HepG2 (cell line): ENCODE results near the gene BRSK2.

Experiments
- ASH2L ChIP-seq: fragments of 300-600, 200-600 bp; sonication (generic); IDR thresholded peaks from 2 replicates; pipeline ENCODE4 v1.7.0; 2017; ENCODE audit warnings: low read depth, mild to moderate bottlenecking, moderate library complexity, mixed read lengths, low read length; ENCODE audit not compliant: insufficient read length
- ATF7-NPFF ChIP-seq: sonication (generic); formaldehyde crosslinking; IDR thresholded peaks from 2 replicates; pipeline ENCODE4 v1.8.1; 2023; ENCODE audit warnings: mild to moderate bottlenecking, low read depth, missing genetic modification reagents, moderate library complexity
- CTCF ChIP-seq: sonication (generic); formaldehyde crosslinking; IDR thresholded peaks from 2 replicates; pipeline ENCODE4 v1.5.0; 2020; ENCODE audit warnings: mild to moderate bottlenecking, missing genetic modification reagents, moderate library complexity
- FOSL1 ChIP-seq: sonication (generic); formaldehyde crosslinking; IDR thresholded peaks from 2 replicates; pipeline ENCODE4 v1.9.0; 2021; ENCODE audit warnings: missing genetic modification reagents, borderline replicate concordance
- KAT7 ChIP-seq: IDR thresholded peaks from 2 replicates; pipeline ENCODE4 v1.6.1; 2018; ENCODE audit warnings: borderline replicate concordance, missing compliant biosample characterization
- KDM5A ChIP-seq: fragments of 200-600 bp; sonication (generic); IDR thresholded peaks from 2 replicates; pipeline ENCODE4 v1.7.0; 2018; ENCODE audit warnings: antibody characterized with exemption, mild to moderate bottlenecking, low read length, borderline replicate concordance
- MAX ChIP-seq: IDR thresholded peaks from 2 replicates; pipeline ENCODE4 v1.6.1; 2012; ENCODE audit warnings: inconsistent platforms
- POLR2AphosphoS5 ChIP-seq: IDR thresholded peaks from 2 replicates; pipeline ENCODE4 v1.6.1; 2012; ENCODE audit warnings: low read depth, low read length
- SRF ChIP-seq: IDR thresholded peaks from 2 replicates; pipeline ENCODE4 v1.6.1; 2011; ENCODE audit warnings: mild to moderate bottlenecking, low read depth, low read length, moderate library complexity
- ZFX ChIP-seq: sonication (generic); formaldehyde crosslinking; IDR thresholded peaks from 2 replicates; pipeline ENCODE4 v1.4.0; 2020; ENCODE audit warnings: mild to moderate bottlenecking, low read depth, missing genetic modification reagents, moderate library complexity
- ZNF276 ChIP-seq: sonication (generic); formaldehyde crosslinking; IDR thresholded peaks from 2 replicates; pipeline ENCODE4 v1.4.0; 2020; ENCODE audit warnings: mild to moderate bottlenecking, low read depth, missing genetic modification reagents
- ZZZ3 ChIP-seq: sonication (generic); formaldehyde crosslinking; IDR thresholded peaks from 2 replicates; pipeline ENCODE4 v1.4.0; 2020; ENCODE audit warnings: missing genetic modification reagents, mild to moderate bottlenecking, borderline replicate concordance

GRCh38 chr11:1346669-1347390, 42.9 kb upstream of the BRSK2 start:
- TF ChIP-seq KDM5A (no peak), FOSL1 (CRISPR knock-in tag) (no peak), ATF7-NPFF (CRISPR knock-in tag) (no peak), CTCF (CRISPR knock-in tag) (no peak), ZZZ3 (CRISPR knock-in tag) (no peak), KAT7 (CRISPR knock-in tag) (no peak), ASH2L (no peak), SRF (no peak), ZFX (CRISPR knock-in tag) (no peak), POLR2AphosphoS5 (no peak), MAX (no peak), ZNF276 (CRISPR knock-in tag) (no peak)
